ENCODE results near the gene SFMBT1. TPM values are rescaled to one million over a fixed set of nuclear protein-coding genes. Genes with fewer than 3 reads are reported as not detected.

SFMBT1 gene
- total RNA-seq, 1 experiment from 2014 or later, result 14.8 TPM

- no peak for TF ChIP-seq CTCF (IDR thresholded peaks at IDR 0.05 in 2 of 3, conservative IDR thresholded peaks at IDR 0.05 in 1 of 3; ENCODE audit: borderline replicate concordance in 1 of 3, insufficient read depth in 1 of 3, low read depth in 2 of 3, low read length in 2 of 3)
Observed at GRCh38 chr3:53073553-53074365, 27.9 kb upstream of the SFMBT1 start (continued).

GRCh38 chr3:53072653-53073552, 27.0 kb upstream of the SFMBT1 start:
- Histone ChIP-seq H3K4me1 (ENCODE audit: control insufficient read depth in 1 of 2, insufficient read depth in 2 of 2, low read length in 2 of 2) (peaks cover 6 to 16% of the 10 kb centered on the region in 2 experiments; a peak in 3 of 4 replicates), H3K27me3 (ENCODE audit: insufficient read depth, low read length) (no peaks in the 10 kb centered on the region), H3K4me2 (ENCODE audit: low read length) (peak overlapping the region; percentile 98), H3K4me3 (replicated peaks in 1 of 2; ENCODE audit: low read depth in 1 of 2, low read length in 2 of 2) (peak overlapping the region; percentile 46 to 62), H3K79me2 (ENCODE audit: insufficient read depth, low read length) (no peaks in the 10 kb centered on the region), H4K20me1 (ENCODE audit: insufficient read depth) (no peaks in the 10 kb centered on the region), H3K27ac (ENCODE audit: low read depth, low read length) (peak overlapping the region; percentile 47; the same call in 1 of the 2 replicates), H3K9me3 (ENCODE audit: control insufficient read depth in 1 of 2, insufficient read depth in 1 of 2, low read depth in 1 of 2, low read length in 2 of 2) (no peaks in the 10 kb centered on the region), H3K9ac (ENCODE audit: low read length) (peak overlapping the region; percentile 53), H3K9me2 (ENCODE audit: insufficient read depth) (no peaks in the 10 kb centered on the region), H2AFZ (ENCODE audit: low read depth, low read length, poor library complexity, severe bottlenecking) (peak overlapping the region; percentile 70), H3K36me3 (ENCODE audit: control insufficient read depth in 1 of 2, insufficient read depth in 2 of 2, low read length in 2 of 2) (no peaks in the 10 kb centered on the region)
- no TSS peak for BruUV-seq (replicated peaks)
- intact Hi-C loops (cut with micrococcal nuclease), result loop anchor here (1.0 to 10.0 kb wide), 4 partner anchors 138 to 598 kb away; no protein-coding TSS in a partner anchor
- ATAC-seq (peak; percentile 93), DNase-seq (ENCODE audit: low read depth, low spot score) (peak; percentile 48)
- ChIA-PET RAD21 (ENCODE audit: low non-redundant PET in 1 of 2, low total read pairs in 2 of 2, uncharacterized antibody in 2 of 2, unreplicated experiment in 2 of 2) (no interaction called here), CTCF (interaction anchor here (1.3 kb wide), 1 partner anchor 166 kb away, joined by 3 read pairs; no protein-coding TSS in a partner anchor), POLR2A (no interaction called here)
- no peak for TF ChIP-seq CBX3 (IDR thresholded peaks at IDR 0.05; ENCODE audit: low read depth)
- TF ChIP-seq JUND (IDR thresholded peaks at IDR 0.05), result no peak
- TF ChIP-seq ELF1 (IDR thresholded peaks at IDR 0.05; ENCODE audit: borderline replicate concordance, low read depth), result no peak
- no peak for TF ChIP-seq EZH2 (IDR thresholded peaks at IDR 0.05)
- TF ChIP-seq, protein P1, sequence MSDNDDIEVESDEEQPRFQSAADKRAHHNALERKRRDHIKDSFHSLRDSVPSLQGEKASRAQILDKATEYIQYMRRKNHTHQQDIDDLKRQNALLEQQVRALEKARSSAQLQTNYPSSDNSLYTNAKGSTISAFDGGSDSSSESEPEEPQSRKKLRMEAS (IDR thresholded peaks at IDR 0.05), result no peak
- no peak for TF ChIP-seq ZBTB33 (IDR thresholded peaks at IDR 0.05; ENCODE audit: extremely low read depth, insufficient replicate concordance, low read length)
- TF ChIP-seq POLR2AphosphoS5 (IDR thresholded peaks at IDR 0.05; ENCODE audit: low read depth, low read length), result peak; percentile 39; the same call in 1 of the 2 replicates
- no peak for TF ChIP-seq EGR1 (IDR thresholded peaks at IDR 0.05; ENCODE audit: low read depth)
- TF ChIP-seq TCF7L2 (IDR thresholded peaks at IDR 0.05; ENCODE audit: borderline replicate concordance, extremely low read depth, insufficient read depth, insufficient read length), result peak; percentile 28
- peak; percentile 15 for TF ChIP-seq YY1 (IDR thresholded peaks at IDR 0.05; ENCODE audit: extremely low read depth, insufficient replicate concordance, low read depth, low read length)
- TF ChIP-seq POLR2A (IDR thresholded peaks at IDR 0.05; ENCODE audit: borderline replicate concordance, extremely low read depth, insufficient read depth, insufficient read length), result peak; percentile 39
- peak; percentile 95 for TF ChIP-seq RAD21 (IDR thresholded peaks at IDR 0.05; ENCODE audit: low read depth)
- TF ChIP-seq, protein P2, sequence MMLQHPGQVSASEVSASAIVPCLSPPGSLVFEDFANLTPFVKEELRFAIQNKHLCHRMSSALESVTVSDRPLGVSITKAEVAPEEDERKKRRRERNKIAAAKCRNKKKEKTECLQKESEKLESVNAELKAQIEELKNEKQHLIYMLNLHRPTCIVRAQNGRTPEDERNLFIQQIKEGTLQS (IDR thresholded peaks at IDR 0.05), result no peak
- no peak for TF ChIP-seq ZFX (IDR thresholded peaks at IDR 0.05)
